HCT116 (cell line): ENCODE results near the gene NEURL2. TPM values are rescaled to one million over a fixed set of nuclear protein-coding genes. Genes with fewer than 3 reads are reported as not detected.

Source experiments
- ATAC-seq: fragments of 200-7000 bp; cut with Tn5 transposase; 2 replicates; pipeline ENCODE4 v1.9.1; 2020; ENCODE audit warnings: mild to moderate bottlenecking, moderate library complexity
- BruUV-seq: library from RNA; stranded (reverse); fragments of 400-500 nt; replicated peaks from 2 replicates; lab custom pipeline; 2021; lab: Mats Ljungman, UMichigan
- CTCF ChIA-PET: fragments of 300-600 bp; sonication (Branson Sonifier 250); formaldehyde crosslinking; loops from one replicate; lab custom pipeline; 2021; ENCODE audit warnings: antibody characterized with exemption; lab: Charles Lee
- POLR2A ChIA-PET: fragments of 300-600, 350-600 bp; sonication (Branson Sonifier 250); formaldehyde crosslinking; loops from one replicate; lab custom pipeline; 2021; ENCODE audit warnings: antibody characterized with exemption; lab: Charles Lee
- RAD21 ChIA-PET, 2 experiments: fragments of 300-600 bp; sonication (Branson Sonifier 250); formaldehyde crosslinking; loops; one replicate each; lab custom pipeline; 2023; ENCODE audit warnings: low total read pairs in 2 of 2; ENCODE audit not compliant: uncharacterized antibody in 2 of 2, unreplicated experiment in 2 of 2, low non-redundant PET in 1 of 2; lab: Charles Lee
- DNase-seq: peaks from one replicate; pipeline ENCODE4 v3.0.0-alpha.2; 2010; ENCODE audit warnings: low read depth, low spot score
- H2AFZ ChIP-seq: fragments of 200-600 bp; shearing (Covaris generic), sonication (generic); 2 replicates; pipeline ENCODE4 v1.6.1; 2017; ENCODE audit warnings: low read depth, mixed run types, mixed read lengths, antibody characterized with exemption, low read length; ENCODE audit not compliant: poor library complexity, severe bottlenecking
- H3K27ac ChIP-seq: 2 replicates; pipeline ENCODE4 v1.5.1; 2012; ENCODE audit warnings: low read depth, low read length
- H3K27me3 ChIP-seq: fragments of 200-600 bp; sonication (generic); 2 replicates; pipeline ENCODE4 v1.6.1; 2016; ENCODE audit warnings: mixed run types, low read length, mixed read lengths; ENCODE audit not compliant: insufficient read depth
- H3K36me3 ChIP-seq, 2 experiments: fragments of 200-500 bp in 1 of 2; fragments of 200-600 bp in 1 of 2; sonication (Bioruptor generic) in 1 of 2; sonication (generic) in 1 of 2; 2 replicates each; pipeline versions ENCODE4 v1.5.1 to v1.6.1; 2014 to 2016; ENCODE audit warnings: low read length in 2 of 2, inconsistent platforms in 1 of 2, mixed read lengths in 1 of 2, mixed run types in 1 of 2; ENCODE audit not compliant: insufficient read depth in 2 of 2, control insufficient read depth in 1 of 2
- H3K4me1 ChIP-seq, 2 experiments: fragments of 200-600 bp in 1 of 2; sonication (generic) in 1 of 2; 2 replicates each; pipeline versions ENCODE4 v1.5.1 to v1.6.1; 2012 to 2017; ENCODE audit warnings: low read length in 2 of 2, inconsistent platforms in 1 of 2, mild to moderate bottlenecking in 1 of 2, mixed read lengths in 1 of 2, mixed run types in 1 of 2, moderate library complexity in 1 of 2; ENCODE audit not compliant: insufficient read depth in 2 of 2, control insufficient read depth in 1 of 2
- H3K4me2 ChIP-seq: fragments of 200-600 bp; sonication (generic); 2 replicates; pipeline ENCODE4 v1.6.1; 2017; ENCODE audit warnings: mixed run types, low read length, mixed read lengths
- H3K4me3 ChIP-seq, 2 experiments: fragments of 200-600 bp in 1 of 2; sonication (generic) in 1 of 2; replicated peaks in 1 of 2; 2 replicates each; pipeline ENCODE4 v1.5.1; 2011 to 2016; ENCODE audit warnings: low read length in 2 of 2, control low read depth in 1 of 2, low read depth in 1 of 2, mild to moderate bottlenecking in 1 of 2, mixed read lengths in 1 of 2, mixed run types in 1 of 2
- H3K79me2 ChIP-seq: fragments of 200-600 bp; sonication (generic); 2 replicates; pipeline ENCODE4 v1.6.1; 2017; ENCODE audit warnings: mild to moderate bottlenecking, mixed run types, low read length, moderate library complexity, mixed read lengths; ENCODE audit not compliant: insufficient read depth
- H3K9ac ChIP-seq: fragments of 200-600 bp; sonication (generic); 2 replicates; pipeline ENCODE4 v1.6.1; 2016; ENCODE audit warnings: low read length, mixed read lengths
- H3K9me2 ChIP-seq: fragments of 200-600 bp; sonication (generic), shearing (Covaris generic); 2 replicates; pipeline ENCODE4 v1.6.1; 2017; ENCODE audit warnings: mixed run types, mild to moderate bottlenecking, moderate library complexity; ENCODE audit not compliant: insufficient read depth
- H3K9me3 ChIP-seq, 2 experiments: fragments of 200-500 bp in 1 of 2; fragments of 200-600 bp in 1 of 2; sonication (Bioruptor generic) in 1 of 2; sonication (generic) in 1 of 2; 2 replicates each; pipeline ENCODE4 v1.6.1; 2014 to 2017; ENCODE audit warnings: low read length in 2 of 2, mixed read lengths in 2 of 2, inconsistent platforms in 1 of 2, low read depth in 1 of 2, mild to moderate bottlenecking in 1 of 2, mixed run types in 1 of 2, moderate library complexity in 1 of 2; ENCODE audit not compliant: control insufficient read depth in 1 of 2, insufficient read depth in 1 of 2
- H4K20me1 ChIP-seq: fragments of 200-600 bp; sonication (generic), shearing (Covaris generic); 2 replicates; pipeline ENCODE4 v1.6.1; 2017; ENCODE audit warnings: mixed run types, mild to moderate bottlenecking, moderate library complexity; ENCODE audit not compliant: insufficient read depth
- EGR1 ChIP-seq: IDR thresholded peaks from 2 replicates; pipeline ENCODE4 v1.6.1; 2012; ENCODE audit warnings: low read depth
- EZH2 ChIP-seq: fragments of 200-600 bp; sonication (generic); IDR thresholded peaks from 2 replicates; pipeline ENCODE4 v1.6.1; 2017; ENCODE audit warnings: antibody characterized with exemption, mixed run types
- FOSL1 ChIP-seq: IDR thresholded peaks from 2 replicates; pipeline ENCODE4 v1.6.1; 2012; ENCODE audit warnings: low read depth
- JUND ChIP-seq: IDR thresholded peaks from 2 replicates; pipeline ENCODE4 v1.6.1; 2012
- POLR2A ChIP-seq: IDR thresholded peaks from 2 replicates; pipeline ENCODE4 v1.7.0; 2011; ENCODE audit warnings: borderline replicate concordance; ENCODE audit not compliant: insufficient read depth, insufficient read length; ENCODE audit errors: extremely low read depth
- SIN3A ChIP-seq: IDR thresholded peaks from 2 replicates; pipeline ENCODE4 v1.6.1; 2012; ENCODE audit warnings: low read depth
- SP1 ChIP-seq: IDR thresholded peaks from 2 replicates; pipeline ENCODE4 v1.6.1; 2012; ENCODE audit warnings: low read depth
- TCF7L2 ChIP-seq: IDR thresholded peaks from 2 replicates; pipeline ENCODE4 v1.7.0; 2011; ENCODE audit warnings: borderline replicate concordance, inconsistent platforms; ENCODE audit not compliant: insufficient read depth, insufficient read length; ENCODE audit errors: extremely low read depth
- ZFX ChIP-seq: fragments of 450-650 bp; IDR thresholded peaks from 2 replicates; pipeline ENCODE4 v1.6.1; 2017
- ZNF274 ChIP-seq: fragments of 200-500 bp; sonication (Bioruptor generic); IDR thresholded peaks from 2 replicates; pipeline ENCODE4 v1.6.1; 2014; ENCODE audit warnings: mild to moderate bottlenecking, low read depth, low read length, inconsistent platforms
- intact Hi-C: fragments of 100-400 bp; cut with micrococcal nuclease; formaldehyde crosslinking; loops from 2 replicates; pipeline ENCODE4 v1.10.0; 2022
- total RNA-seq: library from RNA; stranded (reverse); gene quantifications from one replicate; pipeline ENCODE4 v1.2.1, GENCODE V29; 2021; ENCODE audit not compliant: unreplicated experiment
- TF ChIP-seq, protein P1 (sequence below), 3 experiments: fragments of 200-600 bp in 1 of 3; sonication (generic) in 1 of 3; IDR thresholded peaks in 2 of 3; conservative IDR thresholded peaks in 1 of 3; 2 replicates each; pipeline ENCODE4 v1.5.1; 2012 to 2017; ENCODE audit warnings: low read depth in 2 of 3, low read length in 2 of 3, antibody characterized with exemption in 1 of 3, borderline replicate concordance in 1 of 3, control low read depth in 1 of 3, mild to moderate bottlenecking in 1 of 3, mixed read lengths in 1 of 3, mixed run types in 1 of 3, moderate library complexity in 1 of 3; ENCODE audit not compliant: insufficient read depth in 1 of 3
- TF ChIP-seq, protein P2 (sequence below): IDR thresholded peaks from 2 replicates; pipeline ENCODE4 v1.6.1; 2012; ENCODE audit warnings: low read depth
- TF ChIP-seq, protein P3 (sequence below): IDR thresholded peaks from 2 replicates; pipeline ENCODE4 v1.6.1; 2012

Gene NEURL2
- total RNA-seq, 1 experiment from 2014 or later, result 0.96 TPM

DNA sequence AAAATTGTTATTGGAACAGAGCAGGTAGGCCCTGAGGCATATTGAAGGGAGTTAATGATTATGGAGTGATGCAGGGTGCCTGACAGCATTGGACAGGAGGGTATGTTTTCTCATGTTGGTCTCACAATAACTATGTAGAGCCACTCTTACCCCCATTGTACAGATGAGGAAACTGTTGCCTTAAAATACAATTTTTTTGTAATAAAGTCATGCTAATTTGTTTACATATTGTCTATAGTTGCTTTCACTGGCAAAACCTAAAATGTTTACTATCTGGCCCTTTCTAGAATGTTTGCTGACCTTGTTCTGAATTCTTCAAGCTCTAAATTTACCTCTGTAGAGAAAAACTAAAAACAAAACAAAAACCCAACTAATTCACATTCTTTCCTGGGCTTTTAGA, 39.5 kb downstream of the NEURL2 start:
- Histone ChIP-seq H3K4me3 (no peak overlapping the region), H3K27ac (no peak overlapping the region), H3K4me1 (peaks cover 0 to 6% of the 10 kb centered on the region in 2 experiments; a peak in 3 of 4 replicates), H3K9ac (no peak overlapping the region), H2AFZ (no peak overlapping the region), H3K27me3 (no peaks in the 10 kb centered on the region), H3K9me2 (no peaks in the 10 kb centered on the region), H3K36me3 (peaks cover 0 to 2% of the 10 kb centered on the region in 2 experiments; a peak in 1 of 4 replicates), H4K20me1 (no peaks in the 10 kb centered on the region), H3K79me2 (0 out of 2 replicates have a peak, but pooled peaks cover 7% of the 10 kb centered on the region), H3K9me3 (no peaks in the 10 kb centered on the region), H3K4me2 (no peak overlapping the region)
- DNase-seq (no peak), ATAC-seq (no peak)
- intact Hi-C loops, result no loop called here
- TF ChIP-seq TCF7L2 (no peak), SP1 (no peak), FOSL1 (no peak), ZNF274 (no peak), SIN3A (no peak), ZFX (no peak), JUND (no peak), POLR2A (no peak), EZH2 (no peak), EGR1 (no peak)
- TF ChIP-seq, protein P1, sequence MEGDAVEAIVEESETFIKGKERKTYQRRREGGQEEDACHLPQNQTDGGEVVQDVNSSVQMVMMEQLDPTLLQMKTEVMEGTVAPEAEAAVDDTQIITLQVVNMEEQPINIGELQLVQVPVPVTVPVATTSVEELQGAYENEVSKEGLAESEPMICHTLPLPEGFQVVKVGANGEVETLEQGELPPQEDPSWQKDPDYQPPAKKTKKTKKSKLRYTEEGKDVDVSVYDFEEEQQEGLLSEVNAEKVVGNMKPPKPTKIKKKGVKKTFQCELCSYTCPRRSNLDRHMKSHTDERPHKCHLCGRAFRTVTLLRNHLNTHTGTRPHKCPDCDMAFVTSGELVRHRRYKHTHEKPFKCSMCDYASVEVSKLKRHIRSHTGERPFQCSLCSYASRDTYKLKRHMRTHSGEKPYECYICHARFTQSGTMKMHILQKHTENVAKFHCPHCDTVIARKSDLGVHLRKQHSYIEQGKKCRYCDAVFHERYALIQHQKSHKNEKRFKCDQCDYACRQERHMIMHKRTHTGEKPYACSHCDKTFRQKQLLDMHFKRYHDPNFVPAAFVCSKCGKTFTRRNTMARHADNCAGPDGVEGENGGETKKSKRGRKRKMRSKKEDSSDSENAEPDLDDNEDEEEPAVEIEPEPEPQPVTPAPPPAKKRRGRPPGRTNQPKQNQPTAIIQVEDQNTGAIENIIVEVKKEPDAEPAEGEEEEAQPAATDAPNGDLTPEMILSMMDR (IDR thresholded peaks at IDR 0.05 in 2 of 3, conservative IDR thresholded peaks at IDR 0.05 in 1 of 3; ENCODE audit: borderline replicate concordance in 1 of 3, insufficient read depth in 1 of 3, low read depth in 2 of 3, low read length in 2 of 3), result no peak
- TF ChIP-seq, protein P2, sequence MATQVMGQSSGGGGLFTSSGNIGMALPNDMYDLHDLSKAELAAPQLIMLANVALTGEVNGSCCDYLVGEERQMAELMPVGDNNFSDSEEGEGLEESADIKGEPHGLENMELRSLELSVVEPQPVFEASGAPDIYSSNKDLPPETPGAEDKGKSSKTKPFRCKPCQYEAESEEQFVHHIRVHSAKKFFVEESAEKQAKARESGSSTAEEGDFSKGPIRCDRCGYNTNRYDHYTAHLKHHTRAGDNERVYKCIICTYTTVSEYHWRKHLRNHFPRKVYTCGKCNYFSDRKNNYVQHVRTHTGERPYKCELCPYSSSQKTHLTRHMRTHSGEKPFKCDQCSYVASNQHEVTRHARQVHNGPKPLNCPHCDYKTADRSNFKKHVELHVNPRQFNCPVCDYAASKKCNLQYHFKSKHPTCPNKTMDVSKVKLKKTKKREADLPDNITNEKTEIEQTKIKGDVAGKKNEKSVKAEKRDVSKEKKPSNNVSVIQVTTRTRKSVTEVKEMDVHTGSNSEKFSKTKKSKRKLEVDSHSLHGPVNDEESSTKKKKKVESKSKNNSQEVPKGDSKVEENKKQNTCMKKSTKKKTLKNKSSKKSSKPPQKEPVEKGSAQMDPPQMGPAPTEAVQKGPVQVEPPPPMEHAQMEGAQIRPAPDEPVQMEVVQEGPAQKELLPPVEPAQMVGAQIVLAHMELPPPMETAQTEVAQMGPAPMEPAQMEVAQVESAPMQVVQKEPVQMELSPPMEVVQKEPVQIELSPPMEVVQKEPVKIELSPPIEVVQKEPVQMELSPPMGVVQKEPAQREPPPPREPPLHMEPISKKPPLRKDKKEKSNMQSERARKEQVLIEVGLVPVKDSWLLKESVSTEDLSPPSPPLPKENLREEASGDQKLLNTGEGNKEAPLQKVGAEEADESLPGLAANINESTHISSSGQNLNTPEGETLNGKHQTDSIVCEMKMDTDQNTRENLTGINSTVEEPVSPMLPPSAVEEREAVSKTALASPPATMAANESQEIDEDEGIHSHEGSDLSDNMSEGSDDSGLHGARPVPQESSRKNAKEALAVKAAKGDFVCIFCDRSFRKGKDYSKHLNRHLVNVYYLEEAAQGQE, result no peak
- TF ChIP-seq, protein P3, sequence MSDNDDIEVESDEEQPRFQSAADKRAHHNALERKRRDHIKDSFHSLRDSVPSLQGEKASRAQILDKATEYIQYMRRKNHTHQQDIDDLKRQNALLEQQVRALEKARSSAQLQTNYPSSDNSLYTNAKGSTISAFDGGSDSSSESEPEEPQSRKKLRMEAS, result no peak
- CTCF ChIA-PET, result no interaction called here
- BruUV-seq, result no TSS peak
- POLR2A ChIA-PET, result interaction anchor here (0.7 kb wide), 1 partner anchor 17 kb away, joined by 4 read pairs; no protein-coding TSS in a partner anchor
- RAD21 ChIA-PET, result no interaction called here
